Upper lobe of left lung (tissue), 4 donors: ENCODE measurements around the gene KIF23.

Experiments used
- EP300 ChIP-seq, 4 donors: sonication (generic); formaldehyde crosslinking; IDR thresholded peaks; one replicate each; pipeline ENCODE4 v1.5.1; 2017; ENCODE audit warnings: antibody characterized with exemption in 4 of 4, control low read depth in 2 of 4
- POLR2A ChIP-seq, 4 donors: fragments of 450-650 bp; IDR thresholded peaks; one replicate each; pipeline ENCODE4 v1.5.1; 2016 to 2017; ENCODE audit warnings: antibody characterized with exemption in 4 of 4, mild to moderate bottlenecking in 2 of 4
- POLR2AphosphoS5 ChIP-seq, 2 donors: sonication (generic); formaldehyde crosslinking; IDR thresholded peaks; one replicate each; pipeline ENCODE4 v1.5.1; 2017; ENCODE audit warnings: antibody characterized with exemption in 2 of 2
- TF ChIP-seq, protein P1 (sequence below), 6 experiments: fragments of 450-650 bp in 4 of 6; fragments of 200-600 bp in 2 of 6; sonication (generic) in 2 of 6; IDR thresholded peaks; one replicate each; pipeline ENCODE4 v1.5.1; 2016 to 2019; ENCODE audit warnings: antibody characterized with exemption in 6 of 6

DNA sequence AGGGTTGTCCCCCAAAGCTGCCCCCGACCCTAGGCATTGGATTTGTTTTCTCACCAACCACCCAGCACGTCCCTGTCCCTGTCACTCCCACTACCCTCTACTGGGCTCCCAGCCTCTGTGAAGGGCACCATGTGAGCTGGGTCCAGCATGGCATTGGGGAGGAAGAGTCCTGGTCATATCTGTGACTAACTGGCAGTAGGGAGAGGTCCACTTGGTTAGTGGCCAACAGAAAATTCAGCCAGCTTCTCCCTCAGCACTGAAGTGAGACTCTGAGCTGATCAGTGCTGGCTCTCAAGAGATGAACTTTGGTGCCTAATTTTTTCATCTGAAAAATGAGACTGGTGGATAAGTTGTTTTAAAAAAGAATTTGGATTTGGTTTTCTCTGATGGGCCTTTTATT is 11.3 kb upstream of the KIF23 start:
- TF ChIP-seq, protein P1, sequence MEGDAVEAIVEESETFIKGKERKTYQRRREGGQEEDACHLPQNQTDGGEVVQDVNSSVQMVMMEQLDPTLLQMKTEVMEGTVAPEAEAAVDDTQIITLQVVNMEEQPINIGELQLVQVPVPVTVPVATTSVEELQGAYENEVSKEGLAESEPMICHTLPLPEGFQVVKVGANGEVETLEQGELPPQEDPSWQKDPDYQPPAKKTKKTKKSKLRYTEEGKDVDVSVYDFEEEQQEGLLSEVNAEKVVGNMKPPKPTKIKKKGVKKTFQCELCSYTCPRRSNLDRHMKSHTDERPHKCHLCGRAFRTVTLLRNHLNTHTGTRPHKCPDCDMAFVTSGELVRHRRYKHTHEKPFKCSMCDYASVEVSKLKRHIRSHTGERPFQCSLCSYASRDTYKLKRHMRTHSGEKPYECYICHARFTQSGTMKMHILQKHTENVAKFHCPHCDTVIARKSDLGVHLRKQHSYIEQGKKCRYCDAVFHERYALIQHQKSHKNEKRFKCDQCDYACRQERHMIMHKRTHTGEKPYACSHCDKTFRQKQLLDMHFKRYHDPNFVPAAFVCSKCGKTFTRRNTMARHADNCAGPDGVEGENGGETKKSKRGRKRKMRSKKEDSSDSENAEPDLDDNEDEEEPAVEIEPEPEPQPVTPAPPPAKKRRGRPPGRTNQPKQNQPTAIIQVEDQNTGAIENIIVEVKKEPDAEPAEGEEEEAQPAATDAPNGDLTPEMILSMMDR (IDR thresholded peaks at IDR 0.05), result no peak
- no peak for TF ChIP-seq POLR2AphosphoS5 (IDR thresholded peaks at IDR 0.05)
- TF ChIP-seq POLR2A (IDR thresholded peaks at IDR 0.05), result no peak
- no peak for TF ChIP-seq EP300 (IDR thresholded peaks at IDR 0.05)
